GM18505 (cell line): ENCODE measurements around the gene NAB1.
"Not testable (repeated sequence)": the region's sequence is repeated elsewhere in the genome, so short reads cannot be mapped to it uniquely, and the experiment has no call there.

Experiments
- ATAC-seq: cut with Tn5 transposase; IDR thresholded peaks from one replicate; pipeline ENCODE4 v1.9.1; 2021; ENCODE audit not compliant: unreplicated experiment
- POLR2A ChIP-seq: IDR thresholded peaks from 4 replicates; pipeline ENCODE4 v1.6.1; 2011; ENCODE audit warnings: borderline replicate concordance; ENCODE audit not compliant: insufficient read depth, insufficient read length; ENCODE audit errors: extremely low read depth

The NAB1 gene

GRCh38 chr2:190649035-190649797 is at the start of gene NAB1:
TSS of gene NAB1 (plus strand) at chr2:190649083. CDS start at chr2:190659177, 10,094 bp downstream.
- ATAC-seq, result peak; percentile 52
- peak; percentile 50 for TF ChIP-seq POLR2A

GRCh38 chr2:190599546-190600220 is 49.2 kb upstream of the NAB1 start:
- no peak for ATAC-seq
- no peak for TF ChIP-seq POLR2A

GRCh38 chr2:190600293-190601103 is 48.4 kb upstream of the NAB1 start:
- no peak for ATAC-seq
- TF ChIP-seq POLR2A, result no peak

GRCh38 chr2:190603374-190603773 is 45.5 kb upstream of the NAB1 start:
- ATAC-seq, result no peak

GRCh38 chr2:190607014-190607597 is 41.8 kb upstream of the NAB1 start:
- no peak for TF ChIP-seq POLR2A
- ATAC-seq, result no peak

More at GRCh38 chr2:190603374-190603773, 45.5 kb upstream of the NAB1 start:
- no peak for TF ChIP-seq POLR2A

GRCh38 chr2:190607657-190608357 is 41.1 kb upstream of the NAB1 start:
- no peak for TF ChIP-seq POLR2A
- ATAC-seq, result no peak

- not testable (repeated sequence) for ATAC-seq
Observed at GRCh38 chr2:190608863-190609262, 40.0 kb upstream of the NAB1 start.

GRCh38 chr2:190609397-190609796 is 39.5 kb upstream of the NAB1 start:
- ATAC-seq, result not testable (repeated sequence)

- ATAC-seq, result not testable (repeated sequence)
Observed at GRCh38 chr2:190610528-190610927, 38.4 kb upstream of the NAB1 start.

GRCh38 chr2:190615555-190616200 is 33.2 kb upstream of the NAB1 start:
- ATAC-seq, result no peak
- TF ChIP-seq POLR2A, result no peak

- no peak for ATAC-seq
- no peak for TF ChIP-seq POLR2A
Observed at GRCh38 chr2:190618030-190618429, 30.9 kb upstream of the NAB1 start.

GRCh38 chr2:190625691-190626090 is 23.2 kb upstream of the NAB1 start:
- no peak for TF ChIP-seq POLR2A
- ATAC-seq, result no peak

- no peak for TF ChIP-seq POLR2A
- no peak for ATAC-seq
Observed at GRCh38 chr2:190626641-190627210, 22.2 kb upstream of the NAB1 start.
